ACC112 (cell line): ENCODE measurements around the gene SLCO4A1.

Source experiments
- H2AFZ ChIP-seq: fragments of 200-600 bp; sonication (generic); one replicate; pipeline ENCODE4 v1.6.0; 2017; ENCODE audit warnings: antibody characterized with exemption, low read length; ENCODE audit not compliant: unreplicated experiment
- H3K27ac ChIP-seq: fragments of 200-600 bp; sonication (generic); 2 replicates; pipeline ENCODE4 v1.5.1; 2014; ENCODE audit warnings: low read depth, mild to moderate bottlenecking, antibody characterized with exemption, low read length, moderate library complexity
- H3K27me3 ChIP-seq: fragments of 200-600 bp; sonication (generic); 2 replicates; pipeline ENCODE4 v1.6.1; 2014; ENCODE audit warnings: mild to moderate bottlenecking, antibody characterized with exemption, low read length, moderate library complexity, mixed read lengths; ENCODE audit not compliant: insufficient read depth
- H3K36me3 ChIP-seq: fragments of 200-600 bp; sonication (generic); 2 replicates; pipeline ENCODE4 v1.6.1; 2016; ENCODE audit warnings: mild to moderate bottlenecking, antibody characterized with exemption, low read length, moderate library complexity, mixed read lengths; ENCODE audit not compliant: insufficient read depth
- H3K4me1 ChIP-seq: fragments of 200-600 bp; sonication (generic); one replicate; pipeline ENCODE4 v1.6.1; 2016; ENCODE audit warnings: low read length, mixed read lengths; ENCODE audit not compliant: insufficient read depth, unreplicated experiment, control insufficient read depth
- H3K4me3 ChIP-seq: fragments of 200-600 bp; sonication (generic); 2 replicates; pipeline ENCODE4 v1.5.1; 2014; ENCODE audit warnings: mild to moderate bottlenecking, low read depth, low read length
- H3K79me2 ChIP-seq: fragments of 200-600 bp; sonication (generic); one replicate; pipeline ENCODE4 v1.6.0; 2016; ENCODE audit warnings: low read length; ENCODE audit not compliant: control insufficient read depth, unreplicated experiment, insufficient read depth

Gene SLCO4A1

DNA sequence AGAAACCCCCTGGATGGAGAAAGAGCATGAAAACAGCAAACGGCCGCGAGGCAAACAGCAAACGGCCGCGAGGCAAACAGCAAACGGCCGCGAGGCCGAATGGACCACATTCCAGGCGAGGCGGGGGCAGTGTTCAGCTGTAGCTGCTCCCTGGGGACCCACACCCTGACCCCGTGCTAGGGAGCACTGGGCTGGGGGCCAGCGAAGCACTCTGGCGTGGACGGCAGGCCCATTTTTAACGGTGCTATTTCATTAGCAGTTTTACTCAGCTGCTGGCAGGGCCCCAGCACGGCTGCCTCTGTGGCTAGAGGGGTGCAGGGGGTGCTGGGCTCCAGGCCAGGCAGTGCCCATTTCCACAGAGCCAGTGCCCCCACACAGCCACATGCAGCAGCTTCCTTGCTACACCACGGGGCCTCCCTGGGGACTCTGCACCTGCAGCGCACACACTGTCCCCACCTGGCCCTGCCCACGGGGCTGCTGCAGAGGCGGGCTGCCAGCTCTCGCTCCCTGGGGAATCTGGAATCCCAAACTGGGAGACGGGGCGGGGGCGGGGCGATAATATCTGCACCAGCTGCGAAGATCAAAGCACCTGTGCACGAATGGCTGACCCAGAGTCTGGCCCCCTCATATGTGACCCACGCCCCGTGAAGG, 35.6 kb upstream of the SLCO4A1 start:
- Histone ChIP-seq H2AFZ (peak overlapping the region; percentile 1), H3K4me1 (peaks cover 7% of the 10 kb centered on the region), H3K4me3 (peak overlapping the region; percentile 26; the same call in 1 of the 2 replicates), H3K36me3 (no peaks in the 10 kb centered on the region), H3K27me3 (peaks cover 23% of the 10 kb centered on the region), H3K27ac (no peak overlapping the region), H3K79me2 (no peaks in the 10 kb centered on the region)

- Histone ChIP-seq H3K36me3 (no peaks in the 10 kb centered on the region), H3K4me1 (peaks cover 7% of the 10 kb centered on the region), H3K4me3 (no peak overlapping the region), H3K79me2 (no peaks in the 10 kb centered on the region), H3K27ac (no peak overlapping the region), H2AFZ (no peak overlapping the region), H3K27me3 (peaks cover 25% of the 10 kb centered on the region)
Measured at GRCh38 chr20:62607366-62608217, 34.7 kb upstream of the SLCO4A1 start.

- H3K27me3 ChIP-seq = peaks cover 31% of the 10 kb centered on the region
- H2AFZ ChIP-seq = no peak overlapping the region
- H3K4me1 ChIP-seq = peaks cover 4% of the 10 kb centered on the region
- H3K4me3 ChIP-seq = no peak overlapping the region
- no peak overlapping the region for H3K27ac ChIP-seq
- H3K79me2 ChIP-seq = no peaks in the 10 kb centered on the region
- no peaks in the 10 kb centered on the region for H3K36me3 ChIP-seq
Measured at GRCh38 chr20:62608218-62608565, 34.1 kb upstream of the SLCO4A1 start.

GRCh38 chr20:62609279-62609720, 33.0 kb upstream of the SLCO4A1 start:
- no peaks in the 10 kb centered on the region for H3K4me1 ChIP-seq
- no peaks in the 10 kb centered on the region for H3K79me2 ChIP-seq
- H3K4me3 ChIP-seq = no peak overlapping the region
- no peak overlapping the region for H3K27ac ChIP-seq
- H2AFZ ChIP-seq = no peak overlapping the region
- H3K36me3 ChIP-seq = no peaks in the 10 kb centered on the region
- peaks cover 42% of the 10 kb centered on the region for H3K27me3 ChIP-seq

- Histone ChIP-seq H2AFZ (no peak overlapping the region), H3K36me3 (no peaks in the 10 kb centered on the region), H3K27ac (no peak overlapping the region), H3K79me2 (no peaks in the 10 kb centered on the region), H3K4me1 (no peaks in the 10 kb centered on the region), H3K4me3 (no peak overlapping the region), H3K27me3 (peaks cover 47% of the 10 kb centered on the region)
Measured at GRCh38 chr20:62609811-62610757, 32.2 kb upstream of the SLCO4A1 start.

DNA sequence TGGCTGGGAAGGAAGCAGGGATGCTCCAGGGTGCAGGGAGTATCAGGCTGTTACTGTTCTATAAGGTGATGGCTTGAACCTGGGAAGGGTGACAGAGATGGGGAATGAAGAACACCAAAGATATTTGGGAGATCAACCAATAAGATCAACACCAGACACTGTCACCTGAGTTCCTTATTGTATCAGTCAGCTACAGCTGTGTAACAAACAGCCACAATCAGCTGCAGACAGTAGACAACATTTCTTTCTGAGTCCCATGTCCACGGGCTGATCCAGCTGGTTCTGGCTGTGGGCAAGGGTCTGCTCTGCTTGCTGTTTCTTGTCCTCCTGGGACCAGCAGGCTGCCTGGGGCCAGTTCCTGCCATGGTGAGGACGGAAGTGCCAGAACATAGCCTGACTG, 31.3 kb upstream of the SLCO4A1 start:
- no peak overlapping the region for H3K27ac ChIP-seq
- peaks cover 53% of the 10 kb centered on the region for H3K27me3 ChIP-seq

DNA sequence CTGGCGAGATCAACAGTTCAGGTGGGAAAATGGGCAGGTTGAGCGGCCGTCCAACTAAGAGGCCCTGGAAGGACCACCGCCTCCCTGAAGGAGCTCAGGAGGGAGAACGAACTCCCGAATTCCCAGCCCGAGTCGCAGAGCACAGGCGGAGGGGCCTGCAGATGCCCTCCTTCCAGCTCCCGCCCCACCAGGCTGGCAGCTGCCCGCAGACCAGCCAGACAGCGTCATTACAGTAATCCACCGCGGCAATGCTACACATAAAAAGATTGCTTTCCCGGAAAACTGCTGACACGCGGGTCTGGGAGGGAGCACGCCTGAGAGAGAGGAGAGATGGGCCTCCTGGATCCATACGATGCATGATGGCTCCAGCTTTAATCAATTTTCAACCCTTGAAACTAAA, 30.5 kb upstream of the SLCO4A1 start:
- Histone ChIP-seq H3K4me3 (no peak overlapping the region), H3K27ac (no peak overlapping the region), H3K79me2 (no peaks in the 10 kb centered on the region), H3K36me3 (no peaks in the 10 kb centered on the region), H3K4me1 (no peaks in the 10 kb centered on the region), H3K27me3 (peaks cover 53% of the 10 kb centered on the region), H2AFZ (no peak overlapping the region)

More for the DNA sequence above, 31.3 kb upstream of the SLCO4A1 start:
- no peaks in the 10 kb centered on the region for H3K79me2 ChIP-seq
- no peaks in the 10 kb centered on the region for H3K4me1 ChIP-seq
- H3K36me3 ChIP-seq = no peaks in the 10 kb centered on the region
- no peak overlapping the region for H3K4me3 ChIP-seq
- H2AFZ ChIP-seq = no peak overlapping the region

DNA sequence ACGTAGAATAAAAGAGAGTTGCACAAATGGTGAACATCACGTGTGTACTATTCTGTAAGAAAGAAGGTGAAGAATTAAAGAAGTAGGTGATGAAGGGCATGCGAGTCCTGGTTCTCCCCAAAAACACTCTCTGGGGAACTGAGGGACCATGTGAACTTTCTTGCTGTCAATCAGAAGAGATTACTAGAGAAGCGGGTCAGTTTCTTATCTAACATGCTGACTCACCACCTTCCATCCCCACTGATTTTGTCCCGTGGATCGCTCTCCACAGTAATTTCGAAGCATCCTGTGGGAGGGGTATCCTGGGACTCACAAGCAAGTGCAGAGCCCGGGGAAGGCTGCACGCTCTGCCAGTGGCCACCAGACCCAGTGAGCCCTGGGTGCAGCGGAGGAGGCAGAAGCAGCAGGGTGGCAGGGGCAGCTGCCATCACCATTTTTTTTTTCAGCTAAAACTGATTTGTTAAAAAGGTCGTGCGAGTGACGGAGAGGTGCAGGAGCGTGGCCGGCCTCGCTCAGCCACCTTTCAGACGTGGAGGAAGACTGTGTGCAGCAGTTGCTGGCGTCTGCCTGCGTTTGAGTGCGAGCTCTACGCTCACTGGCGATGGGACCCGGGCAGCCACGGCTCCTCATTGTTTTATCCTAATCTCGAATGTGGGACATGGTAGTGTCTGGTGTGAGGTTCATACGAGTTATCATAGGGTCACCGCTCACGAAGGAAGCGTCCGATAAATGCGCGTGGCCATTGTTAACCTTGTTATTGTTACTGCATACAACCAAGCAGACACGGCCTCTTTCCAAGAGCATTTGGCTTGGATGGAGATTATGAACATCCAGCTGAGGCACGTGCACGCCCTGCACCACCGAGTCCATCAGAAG, 28.0 kb upstream of the SLCO4A1 start:
- Histone ChIP-seq H3K27ac (no peak overlapping the region), H3K79me2 (no peaks in the 10 kb centered on the region), H3K4me1 (peaks cover 7% of the 10 kb centered on the region), H3K27me3 (peaks cover 52% of the 10 kb centered on the region), H3K36me3 (no peaks in the 10 kb centered on the region), H2AFZ (no peak overlapping the region), H3K4me3 (no peak overlapping the region)

DNA sequence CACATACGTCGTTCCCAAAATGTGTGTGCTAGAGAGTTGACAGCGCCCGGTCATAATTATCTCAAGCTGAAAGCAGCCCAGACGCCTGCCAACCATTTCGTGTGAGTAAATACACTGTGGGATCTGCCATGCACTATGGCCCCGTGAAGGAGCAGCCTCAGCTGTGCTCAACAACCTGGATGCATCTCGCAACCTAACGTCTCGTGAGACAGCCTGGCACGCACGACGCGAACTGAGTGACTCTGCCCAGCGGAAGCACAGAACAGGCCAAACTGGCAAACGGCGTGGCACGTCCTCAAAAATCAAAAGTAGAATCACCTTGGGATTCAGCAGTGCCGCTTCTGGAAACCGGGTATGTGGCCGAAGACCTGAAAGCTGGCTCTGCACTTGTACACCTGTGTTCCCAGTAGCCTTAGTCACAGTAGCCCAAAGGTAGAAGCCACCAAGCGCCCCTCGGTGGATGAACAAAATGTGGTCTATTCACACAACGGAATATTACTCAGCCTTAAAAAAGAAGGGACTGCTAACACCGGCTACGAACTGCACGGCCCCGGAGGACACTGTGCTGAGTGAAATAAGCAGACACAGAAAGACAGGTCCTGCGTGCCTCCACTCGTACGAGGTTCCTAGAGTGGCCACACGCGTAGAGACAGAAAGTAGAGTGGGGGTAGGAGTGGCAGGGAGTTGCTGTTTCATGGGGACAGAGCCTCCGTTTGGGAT, 27.2 kb upstream of the SLCO4A1 start:
- Histone ChIP-seq H2AFZ (no peak overlapping the region), H3K27ac (no peak overlapping the region), H3K79me2 (no peaks in the 10 kb centered on the region), H3K4me3 (no peak overlapping the region), H3K4me1 (peaks cover 7% of the 10 kb centered on the region), H3K36me3 (no peaks in the 10 kb centered on the region), H3K27me3 (peaks cover 49% of the 10 kb centered on the region)
